ENCODE results near the gene CACNA1C.

Gene CACNA1C

GRCh38 chr12:2190085-2190484 lies 137.3 kb downstream of the CACNA1C start:
- Histone ChIP-seq H3K27ac (no peak overlapping the region), H3K27me3 (ENCODE audit: insufficient read depth, low read depth, severe bottlenecking) (no peaks in the 10 kb centered on the region), H3K4me3 (ENCODE audit: low read depth, low read length) (no peak overlapping the region), H3K9me3 (ENCODE audit: severe bottlenecking) (no peaks in the 10 kb centered on the region), H3K36me3 (no peaks in the 10 kb centered on the region)
- no peak for DNase-seq
- TF ChIP-seq CTCF (IDR thresholded peaks at IDR 0.05; ENCODE audit: low read depth, low read length) = no peak

- Histone ChIP-seq H3K4me3 (ENCODE audit: low read depth, low read length) (no peak overlapping the region), H3K9me3 (ENCODE audit: severe bottlenecking) (no peaks in the 10 kb centered on the region), H3K27me3 (ENCODE audit: insufficient read depth, low read depth, severe bottlenecking) (no peaks in the 10 kb centered on the region), H3K36me3 (no peaks in the 10 kb centered on the region), H3K27ac (no peak overlapping the region)
- TF ChIP-seq CTCF (IDR thresholded peaks at IDR 0.05; ENCODE audit: low read depth, low read length) = no peak
- no peak for DNase-seq
These were observed 138.2 kb downstream of the CACNA1C start for GRCh38 chr12:2190896-2191533.

DNA sequence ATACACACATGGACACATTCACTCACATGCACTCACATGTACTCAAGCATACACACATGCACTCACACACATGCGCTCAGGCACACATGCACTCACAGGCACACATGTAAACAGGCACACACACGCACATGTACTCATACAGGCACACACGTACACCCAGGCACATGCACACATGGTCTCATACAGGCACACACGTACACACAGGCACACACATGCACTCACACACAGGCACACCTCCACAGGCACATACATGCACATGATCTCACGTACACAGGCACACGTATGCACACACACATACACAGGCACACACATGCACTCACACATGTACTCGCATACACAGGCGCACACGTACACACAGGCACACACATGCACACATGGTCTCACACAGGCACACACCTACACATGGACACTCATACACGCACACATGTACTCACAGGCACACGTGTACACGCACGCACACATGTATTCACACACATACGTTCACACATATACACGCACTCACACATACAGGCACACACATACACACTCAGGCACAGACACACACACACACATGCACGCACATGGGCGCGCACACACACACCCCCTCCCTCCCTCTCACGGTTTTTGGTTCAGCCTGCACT lies 138.9 kb downstream of the CACNA1C start:
- no peak for DNase-seq
- no peak overlapping the region for H3K27ac ChIP-seq

DNA sequence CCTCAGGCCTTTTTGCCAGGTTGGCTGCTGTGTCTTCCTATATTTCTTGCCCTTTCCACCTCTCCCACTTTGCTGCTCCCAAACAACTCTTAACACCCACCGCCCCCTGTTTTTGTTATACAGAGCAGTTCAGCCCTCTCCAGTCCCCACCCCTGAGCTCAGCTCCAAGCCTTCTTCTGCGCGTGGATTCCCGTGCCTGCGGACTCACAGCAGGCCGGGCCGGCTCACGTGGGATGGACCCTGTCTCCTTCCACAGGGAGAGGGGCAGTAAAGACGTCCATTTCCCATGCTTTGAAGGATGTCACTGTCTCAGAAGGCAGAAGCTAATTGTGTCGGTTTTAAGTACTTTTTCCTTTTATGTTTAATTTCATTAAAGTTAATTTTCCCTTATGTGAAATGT lies 139.4 kb downstream of the CACNA1C start:
- Histone ChIP-seq H3K9me3 (ENCODE audit: severe bottlenecking) (no peaks in the 10 kb centered on the region), H3K27ac (no peak overlapping the region), H3K4me3 (ENCODE audit: low read depth, low read length) (no peak overlapping the region), H3K36me3 (no peaks in the 10 kb centered on the region), H3K27me3 (ENCODE audit: insufficient read depth, low read depth, severe bottlenecking) (no peaks in the 10 kb centered on the region)
- no peak for DNase-seq
- TF ChIP-seq CTCF (IDR thresholded peaks at IDR 0.05; ENCODE audit: low read depth, low read length) = no peak

More for the DNA sequence above, 138.9 kb downstream of the CACNA1C start:
- Histone ChIP-seq H3K36me3 (no peaks in the 10 kb centered on the region), H3K4me3 (ENCODE audit: low read depth, low read length) (no peak overlapping the region), H3K27me3 (ENCODE audit: insufficient read depth, low read depth, severe bottlenecking) (no peaks in the 10 kb centered on the region), H3K9me3 (ENCODE audit: severe bottlenecking) (no peaks in the 10 kb centered on the region)
- no peak for TF ChIP-seq CTCF (IDR thresholded peaks at IDR 0.05; ENCODE audit: low read depth, low read length)

DNA sequence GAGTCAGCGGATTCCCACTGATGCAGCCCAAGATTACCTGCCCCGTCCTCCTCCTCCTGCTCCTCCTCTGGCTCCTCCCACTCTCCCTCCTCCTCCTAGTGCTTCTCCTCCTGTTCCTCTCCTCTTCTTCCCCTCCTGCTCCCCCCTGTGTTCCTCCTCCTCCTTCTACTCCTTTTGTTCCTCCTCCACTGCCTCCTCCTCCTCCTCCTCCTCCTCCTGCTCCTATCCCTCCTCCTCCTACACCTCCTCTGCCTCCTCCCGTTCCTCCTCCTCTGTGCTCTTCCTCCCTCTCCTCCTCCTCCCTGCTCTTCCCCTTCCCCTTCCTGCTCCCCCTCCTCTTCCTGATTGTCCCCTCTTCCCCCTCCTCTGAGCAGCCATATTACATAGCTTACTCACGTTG lies 141.3 kb downstream of the CACNA1C start:
- H3K36me3 ChIP-seq = no peaks in the 10 kb centered on the region
- H3K27me3 ChIP-seq (ENCODE audit: insufficient read depth, low read depth, severe bottlenecking) = no peaks in the 10 kb centered on the region
- no peak for DNase-seq
- H3K9me3 ChIP-seq (ENCODE audit: severe bottlenecking) = no peaks in the 10 kb centered on the region
- no peak overlapping the region for H3K27ac ChIP-seq
- TF ChIP-seq CTCF (IDR thresholded peaks at IDR 0.05; ENCODE audit: low read depth, low read length) = no peak
- H3K4me3 ChIP-seq (ENCODE audit: low read depth, low read length) = no peak overlapping the region

GRCh38 chr12:2194571-2194970 lies 141.8 kb downstream of the CACNA1C start:
- H3K27me3 ChIP-seq (ENCODE audit: insufficient read depth, low read depth, severe bottlenecking) = no peaks in the 10 kb centered on the region
- no peak overlapping the region for H3K27ac ChIP-seq
- DNase-seq = no peak
- no peak overlapping the region for H3K4me3 ChIP-seq (ENCODE audit: low read depth, low read length)
- TF ChIP-seq CTCF (IDR thresholded peaks at IDR 0.05; ENCODE audit: low read depth, low read length) = no peak
- H3K9me3 ChIP-seq (ENCODE audit: severe bottlenecking) = no peaks in the 10 kb centered on the region
- no peaks in the 10 kb centered on the region for H3K36me3 ChIP-seq
